NCI-H1105 (cell line): ENCODE data around the gene TANC1.

Experiments used
- DNase-seq: peaks from one replicate; lab custom pipeline; 2025; lab: John Stamatoyannopoulos, UW

Gene TANC1

DNA sequence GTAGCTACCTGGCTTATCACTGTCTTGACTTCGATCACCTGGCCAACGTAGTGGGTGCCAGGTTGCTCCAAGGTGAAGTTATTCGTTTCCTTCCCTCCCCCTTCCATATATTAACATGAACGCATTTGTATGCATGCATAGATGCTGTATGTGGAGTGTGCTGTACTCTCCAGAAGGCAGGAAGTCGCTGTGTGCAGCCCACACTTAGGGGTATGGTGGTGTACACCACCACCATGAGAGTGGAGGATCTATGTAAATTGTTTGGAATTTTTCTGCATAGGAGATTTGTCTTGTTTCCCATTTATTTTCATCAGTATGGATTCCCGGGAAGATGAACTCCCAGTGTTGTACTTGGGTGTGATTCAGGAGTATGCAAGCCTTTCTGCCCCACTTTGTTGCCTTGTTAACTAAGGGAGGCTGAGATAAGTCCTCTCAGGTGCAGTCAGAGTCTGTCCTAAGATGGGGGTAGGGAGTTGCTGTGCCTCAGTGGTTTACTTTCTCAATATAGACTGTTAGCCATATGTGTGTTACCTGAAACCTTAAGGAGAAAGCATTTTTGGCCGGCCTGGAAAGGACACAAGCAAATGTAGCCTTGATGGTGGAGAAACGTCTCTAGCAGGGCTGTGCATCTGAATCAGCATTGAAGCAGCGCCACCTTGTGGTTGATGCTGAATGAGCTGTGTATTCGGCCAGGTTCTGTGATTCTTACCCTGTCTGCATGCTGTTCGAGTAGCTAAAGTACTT lies 149.8 kb downstream of the TANC1 start:
- DNase-seq, result peak; percentile 66

DNA sequence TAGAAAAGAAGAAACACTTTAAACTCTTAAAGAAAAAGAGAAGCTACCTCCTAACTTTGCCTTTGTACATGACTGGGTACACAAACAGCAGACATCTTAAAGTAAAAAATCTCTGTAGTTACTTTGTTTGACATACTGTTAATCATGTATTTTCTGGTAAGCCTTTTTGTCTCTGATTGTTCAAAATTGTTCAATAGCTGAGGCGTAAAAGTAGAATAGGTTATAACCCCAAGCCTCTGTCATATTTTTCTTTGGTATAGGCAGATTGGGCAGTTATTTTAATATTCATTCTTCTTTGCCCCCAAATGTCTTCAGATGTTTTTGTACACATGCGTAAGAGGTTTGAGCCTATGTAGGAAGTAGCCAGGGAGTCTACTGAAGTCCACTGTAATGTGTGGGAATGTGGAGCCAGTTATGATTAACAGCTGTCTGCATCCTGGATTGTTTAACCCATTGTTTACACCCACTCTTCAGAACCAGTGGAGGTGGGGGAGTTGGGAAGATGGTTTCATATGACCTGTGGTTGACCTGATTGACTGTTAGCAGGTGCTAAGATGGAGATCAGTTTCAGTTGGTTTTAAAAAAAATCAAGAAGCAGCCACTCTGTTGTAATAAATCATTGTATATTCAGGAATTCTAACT lies 150.5 kb downstream of the TANC1 start:
- DNase-seq, result no peak

DNA sequence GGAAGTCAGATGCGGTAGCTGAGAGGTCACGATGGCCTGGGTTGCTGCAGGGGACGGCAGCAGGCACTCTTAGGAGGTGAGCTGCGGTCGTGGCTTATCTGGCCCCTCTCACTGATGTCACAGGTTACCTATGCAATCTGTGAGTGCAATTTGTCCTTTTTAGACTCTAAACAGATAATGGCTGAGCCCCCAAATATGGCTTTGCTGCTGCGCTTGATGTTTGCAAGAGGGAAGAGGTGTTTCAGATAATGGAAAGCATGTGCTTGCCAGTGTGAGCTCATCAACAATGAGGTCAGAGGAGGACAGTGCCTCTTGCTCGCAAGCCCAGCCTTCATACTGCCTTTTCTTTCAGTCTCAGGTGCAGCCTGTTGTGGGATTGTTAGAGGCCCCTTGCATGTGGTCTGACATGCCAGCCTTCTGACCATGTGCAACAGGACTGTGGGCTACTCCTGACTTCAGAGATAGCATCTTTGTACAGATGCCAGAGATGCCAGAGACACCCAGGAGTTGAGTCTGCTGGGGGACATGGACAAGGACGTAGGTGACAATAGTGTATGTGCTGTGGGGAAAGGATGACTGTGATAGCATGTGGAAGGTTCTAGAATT lies 151.3 kb downstream of the TANC1 start:
- no peak for DNase-seq

DNA sequence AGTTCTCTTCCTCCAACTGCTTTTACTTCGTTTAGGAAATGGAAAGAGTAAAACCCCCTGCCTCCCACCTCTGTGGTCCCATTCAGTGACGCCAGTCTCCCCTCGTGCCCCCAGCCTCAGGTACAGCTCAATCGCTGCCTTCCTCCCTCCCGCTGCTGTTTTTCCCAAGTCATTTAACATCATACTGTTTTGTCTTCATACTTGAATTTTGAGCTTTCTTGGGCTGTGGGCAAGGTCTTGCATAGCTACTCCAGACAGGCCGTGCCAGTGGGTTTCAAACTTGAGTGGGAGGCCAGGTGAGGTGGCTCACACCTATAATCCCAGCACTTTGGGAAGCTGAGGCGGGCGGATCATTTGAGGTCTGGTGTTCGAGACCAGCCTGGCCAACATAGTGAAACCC lies 155.3 kb downstream of the TANC1 start:
- no peak for DNase-seq

DNA sequence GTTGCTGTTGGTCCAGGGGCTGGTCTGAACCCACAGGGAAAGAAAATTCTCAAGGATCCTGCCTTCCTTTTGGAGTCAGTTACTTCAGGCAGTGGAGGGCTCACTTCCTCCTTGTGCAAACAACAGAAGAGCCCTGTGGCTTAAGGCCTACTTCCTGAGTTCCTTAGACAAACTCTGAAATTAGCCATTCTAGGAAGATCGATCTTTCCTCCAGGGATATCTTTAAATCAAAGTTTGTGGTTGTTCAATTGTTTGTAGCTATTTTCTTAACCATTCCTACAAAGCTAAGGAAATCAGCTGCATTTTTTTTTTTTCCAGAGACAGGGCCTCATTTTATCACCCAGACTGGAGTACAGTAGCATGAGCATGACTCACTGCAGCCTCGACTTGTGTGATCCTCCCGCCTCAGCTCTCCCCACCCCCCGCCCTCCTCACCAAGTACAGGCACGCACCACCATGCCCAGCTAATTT lies 156.0 kb downstream of the TANC1 start:
- no peak for DNase-seq

DNA sequence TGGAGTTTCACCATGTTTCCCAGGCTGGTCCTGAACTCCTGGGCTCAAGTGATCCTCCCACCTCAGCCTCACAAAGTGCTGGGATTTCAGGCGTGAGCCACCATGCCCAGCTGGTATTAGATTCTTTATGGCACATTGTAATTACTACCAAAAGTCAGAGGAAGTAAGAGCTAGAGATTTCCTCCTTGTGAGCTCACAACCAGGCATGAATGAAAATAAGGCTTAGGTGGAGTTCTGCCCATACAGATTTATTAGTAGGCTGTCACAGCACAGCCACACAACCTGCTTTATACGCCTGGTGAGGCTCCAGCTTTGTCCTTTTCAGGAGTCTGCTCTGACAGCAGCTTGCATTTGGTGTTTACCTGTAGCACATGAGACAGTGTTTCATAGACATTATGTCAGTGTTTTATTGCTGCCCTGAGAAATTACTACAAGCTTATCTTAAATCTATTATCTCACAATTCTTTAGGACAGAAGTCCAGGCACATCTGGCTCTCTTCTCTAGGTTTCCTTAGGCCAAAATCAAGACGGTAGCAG lies 156.6 kb downstream of the TANC1 start:
- no peak for DNase-seq

DNA sequence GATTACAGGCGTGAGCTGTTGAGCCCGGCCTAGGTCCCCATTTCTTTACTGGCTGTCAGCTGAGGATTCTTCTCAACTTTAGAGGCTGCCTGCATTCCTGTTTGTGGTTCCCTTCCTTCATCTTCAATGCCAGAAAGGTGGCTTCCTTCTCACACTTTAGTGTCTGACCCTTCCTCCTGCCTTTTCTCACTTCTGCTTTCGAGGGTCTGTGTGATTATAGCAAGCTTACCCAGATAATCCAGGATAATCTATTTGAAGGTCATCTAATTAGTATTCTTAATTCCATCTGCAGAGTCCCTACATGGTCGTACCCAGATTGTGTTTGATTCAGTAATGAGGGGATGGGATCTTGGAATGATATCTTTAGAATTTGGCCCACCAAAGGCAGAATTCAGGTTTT lies 157.4 kb downstream of the TANC1 start:
- no peak for DNase-seq

DNA sequence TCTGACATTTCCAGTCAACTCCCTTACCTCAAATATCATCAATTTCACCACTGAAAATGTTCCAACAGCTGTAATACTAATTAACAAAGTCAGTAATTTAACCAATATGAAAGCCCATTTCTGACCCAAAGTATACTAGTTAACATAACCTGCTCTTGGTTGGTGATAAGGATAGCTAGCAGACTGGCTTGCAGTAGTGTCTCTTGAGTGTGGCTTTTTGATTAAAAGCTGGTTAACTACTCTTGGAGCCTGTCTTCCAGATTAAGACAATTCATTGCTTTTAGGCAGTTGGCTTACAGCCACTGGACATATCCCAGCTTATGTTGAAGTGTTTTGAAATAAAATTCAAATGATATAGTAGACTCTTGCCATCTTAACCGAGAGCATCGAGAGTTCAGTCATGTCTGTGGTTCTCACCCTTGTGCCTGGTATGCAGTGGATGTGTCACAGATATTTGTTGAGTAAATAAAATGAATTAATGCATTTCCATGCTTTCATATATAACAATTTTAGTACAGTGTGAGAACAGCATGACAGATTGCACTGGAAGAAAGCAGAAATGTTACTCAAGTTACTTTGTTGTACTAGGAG lies 158.1 kb downstream of the TANC1 start:
- no peak for DNase-seq

DNA sequence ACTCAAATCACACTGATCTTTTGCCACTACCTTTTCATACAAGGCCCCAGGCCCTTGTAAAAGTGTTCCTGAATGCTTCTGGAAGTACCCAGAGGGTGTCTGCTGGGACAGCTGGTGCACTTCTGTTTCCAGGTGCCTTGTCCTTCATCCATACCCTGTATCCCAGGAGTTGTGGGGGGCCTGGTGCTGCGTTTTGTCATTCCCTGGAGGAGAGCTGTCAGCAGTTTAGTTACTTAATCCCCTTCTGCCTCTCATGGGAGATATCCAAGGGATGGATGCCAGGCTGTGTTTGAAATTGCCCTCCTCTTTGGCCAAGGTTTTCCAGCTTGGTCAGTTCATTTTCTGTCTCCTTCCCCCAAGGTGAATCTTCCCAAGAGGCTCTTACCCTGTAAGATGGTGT lies 159.8 kb downstream of the TANC1 start:
- DNase-seq, result no peak

DNA sequence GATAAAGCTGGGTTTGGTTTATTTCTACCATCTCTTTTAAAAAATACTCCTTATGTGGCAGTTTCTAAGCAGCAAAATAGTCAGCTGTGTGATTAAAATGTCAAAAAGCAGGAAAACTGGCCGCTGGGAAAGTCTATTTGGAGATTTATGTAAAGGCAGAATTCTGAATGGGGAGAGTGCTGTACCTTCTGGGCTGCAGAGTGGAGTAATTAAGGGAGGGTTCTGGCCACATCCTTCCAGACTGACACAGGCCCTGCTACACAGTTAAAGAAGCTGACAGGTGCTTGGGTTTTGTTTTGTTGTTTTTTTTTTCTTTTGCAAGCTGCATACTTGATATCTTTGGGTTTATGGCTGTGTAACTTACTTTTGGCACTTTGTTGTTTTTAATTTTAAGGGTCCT lies 160.8 kb downstream of the TANC1 start:
- DNase-seq, result no peak

DNA sequence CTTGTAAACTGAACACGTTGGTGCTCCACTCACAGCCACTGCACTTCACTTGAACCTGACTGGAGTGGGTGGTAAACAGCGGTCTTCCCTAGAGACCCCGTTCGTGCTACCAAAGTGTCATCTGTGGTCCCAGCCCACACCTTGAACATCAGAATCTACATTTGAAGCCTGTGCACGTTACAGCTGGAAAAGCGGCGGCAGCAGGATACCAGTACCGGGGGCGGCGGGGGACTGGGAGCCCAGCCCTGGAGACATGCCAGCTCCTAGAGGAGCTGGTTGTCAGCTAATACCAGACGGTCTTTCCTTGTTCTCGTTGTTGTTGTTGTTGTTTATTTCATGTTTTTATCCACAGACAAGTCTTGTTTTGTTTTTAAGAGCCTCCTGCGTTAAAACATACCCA lies 161.4 kb downstream of the TANC1 start:
- DNase-seq, result no peak

DNA sequence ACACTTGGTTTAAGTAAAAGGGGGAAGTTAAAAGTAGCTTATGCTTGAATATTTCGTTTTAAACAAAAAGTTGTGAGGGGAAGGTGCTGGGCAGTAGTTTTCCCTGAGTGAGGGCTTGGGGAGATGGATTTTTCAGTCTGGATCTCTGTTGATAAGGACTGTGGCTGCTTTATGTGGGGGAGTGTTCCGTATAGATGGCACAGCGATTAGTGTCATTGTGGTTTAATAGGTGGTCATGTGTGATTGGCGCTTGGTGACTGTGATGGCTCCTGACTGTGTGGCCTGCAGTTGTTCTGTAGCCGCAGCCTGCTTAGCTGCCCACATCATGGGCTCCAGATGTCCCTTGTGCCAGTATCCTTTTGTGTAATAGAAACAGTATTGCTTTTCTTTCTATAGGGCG lies 161.9 kb downstream of the TANC1 start:
- no peak for DNase-seq

DNA sequence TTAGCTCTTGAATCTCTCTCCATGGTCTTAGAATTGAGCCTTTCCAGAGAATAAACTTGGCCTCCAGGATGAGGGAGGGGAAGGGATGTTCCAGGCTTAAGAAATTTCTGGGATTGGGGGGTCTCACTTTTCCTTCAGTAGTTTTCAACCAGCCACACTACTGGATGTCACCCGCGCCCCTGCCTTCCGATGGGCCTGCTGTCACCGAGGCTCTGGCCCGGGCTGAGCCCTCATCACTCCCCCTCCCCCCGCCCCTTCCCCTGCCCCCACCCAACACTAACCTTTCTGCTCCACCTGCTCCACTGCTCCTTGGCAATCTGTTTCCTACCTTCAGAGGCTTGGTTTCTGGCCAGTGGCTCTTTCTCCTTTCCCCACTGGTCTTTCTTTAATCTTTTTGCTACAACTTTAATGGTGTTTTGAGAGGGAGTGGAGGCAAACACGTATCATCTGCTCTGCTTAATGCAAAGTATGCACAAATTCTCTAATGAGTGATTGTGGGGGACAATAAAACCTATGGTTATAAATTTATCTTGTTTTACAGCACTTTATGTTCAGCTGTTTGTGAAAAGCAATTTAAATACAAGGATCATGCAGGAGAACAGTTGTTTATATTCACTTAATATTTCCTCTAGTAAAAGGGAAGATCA lies 162.9 kb downstream of the TANC1 start:
- DNase-seq, result no peak

DNA sequence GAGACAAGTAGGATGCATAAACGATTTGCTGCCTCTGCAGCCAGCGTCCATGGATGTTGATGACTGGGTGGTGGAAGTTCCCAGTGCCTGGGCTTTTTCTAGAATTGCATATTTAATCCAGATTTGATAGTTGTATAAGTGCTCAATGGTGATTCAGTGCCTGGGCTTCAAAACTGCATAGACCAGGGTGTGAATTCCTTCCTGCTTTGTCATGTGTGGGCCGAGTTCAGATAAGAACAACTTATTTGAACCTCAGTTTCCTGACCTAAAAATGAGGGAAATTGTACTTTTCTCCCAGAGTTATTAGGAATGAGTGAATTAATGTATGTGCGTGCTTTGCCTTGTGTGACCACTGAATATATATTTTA lies 163.5 kb downstream of the TANC1 start:
- DNase-seq, result no peak

DNA sequence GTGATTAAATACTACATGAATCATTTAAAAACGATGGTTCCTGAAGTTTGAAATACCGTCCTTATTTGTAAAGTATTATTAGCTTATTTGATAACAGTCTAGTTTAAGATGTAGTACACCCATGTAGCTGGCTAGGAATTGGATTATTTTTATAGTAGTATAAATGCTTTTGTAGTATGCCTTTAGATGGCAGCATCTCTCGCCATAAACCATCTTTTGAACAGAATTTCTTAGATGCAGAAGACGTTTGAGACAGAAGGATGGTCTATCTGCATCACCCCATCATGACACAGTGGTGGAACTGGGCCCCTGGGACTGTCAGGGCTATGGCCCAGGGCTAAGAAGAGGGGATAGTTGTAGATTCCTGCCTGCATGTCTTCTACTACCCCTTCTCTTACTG lies 165.4 kb downstream of the TANC1 start:
- no peak for DNase-seq

DNA sequence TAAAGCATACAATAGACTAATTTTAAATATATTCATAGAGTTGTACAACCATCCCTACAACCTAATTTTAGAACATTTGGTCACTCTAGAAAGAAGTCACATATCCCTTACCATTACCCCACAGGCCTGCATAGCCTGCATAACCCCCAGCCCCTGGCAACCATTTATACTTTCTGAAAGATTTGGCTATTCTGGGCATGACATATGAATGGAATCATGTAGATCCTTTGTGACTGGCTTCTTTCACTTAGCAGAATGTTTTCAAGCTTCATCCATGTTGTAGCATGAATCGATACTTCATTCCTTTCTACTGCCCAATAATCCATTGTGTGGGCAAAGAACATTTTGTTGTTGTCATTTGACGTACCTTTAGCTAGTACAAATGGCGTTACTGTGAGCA lies 166.5 kb downstream of the TANC1 start:
- DNase-seq, result no peak

DNA sequence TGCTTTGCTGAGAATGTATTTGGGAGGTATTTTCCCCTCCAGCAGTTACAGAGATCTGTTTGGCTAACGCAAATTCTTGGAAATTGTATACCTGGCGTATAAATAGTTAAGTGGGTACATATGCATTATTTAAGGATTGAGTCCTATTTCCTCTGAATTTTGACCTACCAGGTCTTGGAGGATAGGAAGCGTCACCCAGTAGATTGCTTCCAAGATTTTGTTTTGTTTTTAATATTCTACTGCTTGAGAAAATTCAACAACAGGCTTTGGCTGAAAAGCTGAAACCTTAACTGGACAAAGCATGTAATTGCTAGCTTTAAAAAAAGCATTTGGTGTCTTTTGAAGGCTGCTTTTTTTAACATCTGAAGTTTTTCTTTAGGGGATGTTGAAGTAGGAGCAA lies 168.0 kb downstream of the TANC1 start:
- no peak for DNase-seq

DNA sequence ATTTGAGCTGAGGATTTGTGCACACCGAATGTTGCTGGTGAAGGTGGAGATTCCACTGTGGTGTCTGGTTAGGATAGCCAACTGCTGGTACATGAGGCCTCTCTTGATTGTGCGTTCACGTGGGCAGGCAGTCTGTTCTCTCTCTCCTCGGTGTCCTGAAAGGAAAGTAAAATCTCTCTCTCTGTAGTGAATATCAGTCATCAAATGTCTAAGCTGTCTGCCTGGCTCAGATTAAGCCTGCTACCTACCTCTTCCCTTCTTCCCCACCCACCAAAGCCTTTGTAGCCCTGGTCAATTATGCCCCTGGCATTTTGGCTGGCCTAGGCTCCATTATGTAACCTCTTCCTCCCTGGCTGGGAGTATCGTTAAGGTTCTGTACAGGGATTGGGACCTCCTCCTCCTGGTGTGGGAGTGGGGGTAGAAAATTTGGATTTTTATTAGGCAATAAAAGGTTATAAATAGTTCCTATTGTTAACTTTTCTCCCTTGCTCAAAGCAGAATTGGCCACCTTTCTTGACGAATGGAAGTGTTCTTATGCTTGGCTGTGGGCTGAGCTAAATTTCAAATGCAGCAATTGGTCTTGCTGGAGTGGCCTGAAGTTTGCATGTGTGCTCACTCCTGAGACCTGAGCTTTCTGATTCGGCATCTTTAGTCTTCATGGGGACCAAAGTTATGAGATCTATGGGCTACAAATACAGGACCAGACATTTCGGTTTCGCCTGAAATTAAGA lies 169.2 kb downstream of the TANC1 start:
- DNase-seq, result no peak

DNA sequence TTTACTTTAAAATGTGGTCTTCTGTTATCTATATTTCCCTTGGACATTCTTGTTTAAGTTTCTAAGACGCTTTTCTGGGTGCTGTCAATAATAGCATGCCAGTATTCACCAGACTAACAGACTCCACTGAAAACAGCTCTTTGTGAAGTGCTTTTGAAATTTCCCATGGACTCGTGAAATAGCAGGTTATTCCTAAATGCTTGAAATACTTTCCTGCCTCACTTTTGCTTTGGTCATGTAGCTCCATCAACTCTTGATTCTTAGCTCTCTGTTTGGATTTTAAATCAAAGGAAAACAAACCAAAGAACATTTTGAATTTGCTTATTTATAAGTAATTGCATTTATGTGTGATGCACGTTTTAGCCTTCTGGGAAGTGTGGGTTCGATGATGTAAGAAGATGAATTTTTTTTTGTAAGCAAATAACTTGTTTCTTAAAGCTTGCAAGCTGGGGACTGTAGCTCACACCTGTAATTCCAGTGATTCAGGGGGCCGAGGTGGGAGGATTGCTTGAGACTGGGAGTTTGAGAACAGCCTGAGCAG lies 170.3 kb downstream of the TANC1 start:
- DNase-seq, result no peak

DNA sequence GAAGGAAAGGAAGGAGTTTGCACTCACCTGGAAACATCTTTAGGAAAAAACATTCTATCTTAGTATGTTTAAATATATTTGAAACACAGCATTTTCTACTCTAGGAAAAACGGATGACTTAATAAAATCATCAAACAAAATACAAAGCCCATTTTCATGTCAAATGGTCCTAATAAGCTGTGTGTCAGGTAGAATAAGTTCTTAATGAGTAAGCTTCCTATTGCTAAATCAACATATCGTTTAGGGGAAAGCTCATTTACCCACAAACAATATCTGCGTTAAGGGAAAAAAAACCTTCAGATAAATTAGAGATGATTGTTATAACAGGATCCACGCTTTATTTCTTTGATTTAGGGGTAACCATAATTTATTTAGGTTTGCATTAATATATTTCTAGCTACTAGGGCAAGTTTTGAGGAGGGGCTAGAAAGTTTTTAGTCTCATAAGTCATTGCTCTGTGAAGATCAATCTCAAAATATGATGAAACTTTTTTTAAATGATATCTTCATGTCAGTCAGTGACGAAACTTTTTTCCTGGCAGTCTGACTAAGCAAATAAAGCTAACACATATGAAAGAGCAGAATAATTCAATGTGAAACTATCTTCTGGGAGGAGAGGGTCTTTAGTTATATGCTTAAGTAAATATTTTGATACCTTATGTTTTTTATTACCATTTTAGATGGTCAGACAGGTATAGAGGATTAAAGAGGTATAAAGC lies 170.9 kb downstream of the TANC1 start:
- DNase-seq, result no peak
